HEK293 (cell line): ENCODE results near the gene COL13A1.

ENCODE experiments used
- CTCF ChIA-PET: fragments of 350-600 bp; formaldehyde crosslinking; extraction: SDS; loops from one replicate; lab custom pipeline; 2021; ENCODE audit warnings: antibody characterized with exemption; lab: Yijun Ruan, JAX
- POLR2A ChIA-PET: fragments of 300-600 bp; formaldehyde crosslinking; extraction: SDS; loops from one replicate; lab custom pipeline; 2020; ENCODE audit warnings: antibody characterized with exemption, inconsistent platforms; lab: Yijun Ruan, JAX
- H3K27ac ChIP-seq: fragments of 200-500 bp; sonication (Bioruptor generic); 2 replicates; pipeline ENCODE4 v1.5.1; 2014; ENCODE audit warnings: low read depth, low read length, control low read depth, inconsistent platforms; ENCODE audit errors: extremely low read depth
- H3K36me3 ChIP-seq, 2 experiments: fragments of 200-500 bp in 1 of 2; sonication (Bioruptor generic) in 1 of 2; 1 replicate in 1 of 2; 2 replicates in 1 of 2; pipeline ENCODE4 v1.5.1; 2014 to 2017; ENCODE audit warnings: inconsistent platforms in 2 of 2, low read length in 2 of 2; ENCODE audit not compliant: control insufficient read depth in 2 of 2, insufficient read depth in 1 of 2
- H3K4me1 ChIP-seq: fragments of 200-500 bp; sonication (Bioruptor generic); 2 replicates; pipeline ENCODE4 v1.5.1; 2014; ENCODE audit warnings: mild to moderate bottlenecking, low read length, inconsistent platforms; ENCODE audit not compliant: control insufficient read depth, insufficient read depth
- H3K4me3 ChIP-seq: 2 replicates; pipeline ENCODE4 v1.5.1; 2011; ENCODE audit warnings: low read depth, mild to moderate bottlenecking, control low read depth, low read length, moderate library complexity
- H3K9me3 ChIP-seq: fragments of 200-500 bp; sonication (Bioruptor generic); 2 replicates; pipeline ENCODE4 v1.5.1; 2014; ENCODE audit warnings: low read depth, low read length, inconsistent platforms; ENCODE audit not compliant: control insufficient read depth, insufficient read depth
- KLF1 ChIP-seq: fragments of 450-650 bp; formaldehyde crosslinking; IDR thresholded peaks from 2 replicates; pipeline ENCODE4 v1.5.1; 2016; ENCODE audit warnings: missing biosample characterization, missing genetic modification characterization
- KLF9 ChIP-seq: fragments of 450-650 bp; formaldehyde crosslinking; IDR thresholded peaks from 2 replicates; pipeline ENCODE4 v1.5.1; 2016; ENCODE audit warnings: missing biosample characterization, missing genetic modification characterization, low read depth
- PATZ1 ChIP-seq: fragments of 450-650 bp; formaldehyde crosslinking; IDR thresholded peaks from 2 replicates; pipeline ENCODE4 v1.5.1; 2016; ENCODE audit warnings: missing biosample characterization, missing genetic modification characterization
- ZIC2 ChIP-seq: fragments of 450-650 bp; formaldehyde crosslinking; IDR thresholded peaks from 2 replicates; pipeline ENCODE4 v1.5.1; 2016; ENCODE audit warnings: missing biosample characterization, missing genetic modification characterization
- ZNF114 ChIP-seq: fragments of 450-650 bp; formaldehyde crosslinking; IDR thresholded peaks from 2 replicates; pipeline ENCODE4 v1.5.0; 2017; ENCODE audit warnings: missing biosample characterization, missing genetic modification characterization
- ZNF121 ChIP-seq: fragments of 450-650 bp; formaldehyde crosslinking; IDR thresholded peaks from 2 replicates; pipeline ENCODE4 v1.5.1; 2016; ENCODE audit warnings: missing biosample characterization, missing genetic modification characterization
- ZNF600 ChIP-seq: fragments of 450-650 bp; formaldehyde crosslinking; IDR thresholded peaks from 2 replicates; pipeline ENCODE4 v1.5.1; 2016; ENCODE audit warnings: missing biosample characterization, missing genetic modification characterization
- ZNF830 ChIP-seq: fragments of 450-650 bp; IDR thresholded peaks from 2 replicates; pipeline ENCODE4 v1.5.0; 2018; ENCODE audit warnings: missing biosample characterization, missing genetic modification characterization, low read depth, mild to moderate bottlenecking, moderate library complexity
- TF ChIP-seq, protein P1 (sequence below): fragments of 450-650 bp; formaldehyde crosslinking; conservative IDR thresholded peaks from 2 replicates; pipeline ENCODE4 v1.5.1; 2016; ENCODE audit warnings: low read depth, missing biosample characterization, missing genetic modification characterization
- TF ChIP-seq, protein P2 (sequence below): fragments of 450-650 bp; formaldehyde crosslinking; IDR thresholded peaks from 2 replicates; pipeline ENCODE4 v1.5.1; 2016; ENCODE audit warnings: missing biosample characterization, missing genetic modification characterization

Gene COL13A1

GRCh38 chr10:69960988-69961880, 159.5 kb downstream of the COL13A1 start:
- ChIA-PET POLR2A (no interaction called here), CTCF (interaction anchor here (0.5 to 4.3 kb wide), 11 partner anchors 9 to 1936 kb away, joined by 3 to 36 read pairs (median 3); no protein-coding TSS in a partner anchor)
- H3K36me3 ChIP-seq, result no peaks in the 10 kb centered on the region
- TF ChIP-seq ZNF830 (tag by site-specific recombination), result no peak
- no peak for TF ChIP-seq ZNF114 (tag by site-specific recombination)
- no peak for TF ChIP-seq KLF9 (tag by site-specific recombination)
- 0 out of 2 replicates have a peak, but pooled peaks have one; percentile 19 for TF ChIP-seq PATZ1
- peak; percentile 78 for TF ChIP-seq ZIC2 (tag by site-specific recombination)
- peak; percentile 35; the same call in 1 of the 2 replicates for TF ChIP-seq ZNF600 (tag by site-specific recombination)
- TF ChIP-seq, protein P1, sequence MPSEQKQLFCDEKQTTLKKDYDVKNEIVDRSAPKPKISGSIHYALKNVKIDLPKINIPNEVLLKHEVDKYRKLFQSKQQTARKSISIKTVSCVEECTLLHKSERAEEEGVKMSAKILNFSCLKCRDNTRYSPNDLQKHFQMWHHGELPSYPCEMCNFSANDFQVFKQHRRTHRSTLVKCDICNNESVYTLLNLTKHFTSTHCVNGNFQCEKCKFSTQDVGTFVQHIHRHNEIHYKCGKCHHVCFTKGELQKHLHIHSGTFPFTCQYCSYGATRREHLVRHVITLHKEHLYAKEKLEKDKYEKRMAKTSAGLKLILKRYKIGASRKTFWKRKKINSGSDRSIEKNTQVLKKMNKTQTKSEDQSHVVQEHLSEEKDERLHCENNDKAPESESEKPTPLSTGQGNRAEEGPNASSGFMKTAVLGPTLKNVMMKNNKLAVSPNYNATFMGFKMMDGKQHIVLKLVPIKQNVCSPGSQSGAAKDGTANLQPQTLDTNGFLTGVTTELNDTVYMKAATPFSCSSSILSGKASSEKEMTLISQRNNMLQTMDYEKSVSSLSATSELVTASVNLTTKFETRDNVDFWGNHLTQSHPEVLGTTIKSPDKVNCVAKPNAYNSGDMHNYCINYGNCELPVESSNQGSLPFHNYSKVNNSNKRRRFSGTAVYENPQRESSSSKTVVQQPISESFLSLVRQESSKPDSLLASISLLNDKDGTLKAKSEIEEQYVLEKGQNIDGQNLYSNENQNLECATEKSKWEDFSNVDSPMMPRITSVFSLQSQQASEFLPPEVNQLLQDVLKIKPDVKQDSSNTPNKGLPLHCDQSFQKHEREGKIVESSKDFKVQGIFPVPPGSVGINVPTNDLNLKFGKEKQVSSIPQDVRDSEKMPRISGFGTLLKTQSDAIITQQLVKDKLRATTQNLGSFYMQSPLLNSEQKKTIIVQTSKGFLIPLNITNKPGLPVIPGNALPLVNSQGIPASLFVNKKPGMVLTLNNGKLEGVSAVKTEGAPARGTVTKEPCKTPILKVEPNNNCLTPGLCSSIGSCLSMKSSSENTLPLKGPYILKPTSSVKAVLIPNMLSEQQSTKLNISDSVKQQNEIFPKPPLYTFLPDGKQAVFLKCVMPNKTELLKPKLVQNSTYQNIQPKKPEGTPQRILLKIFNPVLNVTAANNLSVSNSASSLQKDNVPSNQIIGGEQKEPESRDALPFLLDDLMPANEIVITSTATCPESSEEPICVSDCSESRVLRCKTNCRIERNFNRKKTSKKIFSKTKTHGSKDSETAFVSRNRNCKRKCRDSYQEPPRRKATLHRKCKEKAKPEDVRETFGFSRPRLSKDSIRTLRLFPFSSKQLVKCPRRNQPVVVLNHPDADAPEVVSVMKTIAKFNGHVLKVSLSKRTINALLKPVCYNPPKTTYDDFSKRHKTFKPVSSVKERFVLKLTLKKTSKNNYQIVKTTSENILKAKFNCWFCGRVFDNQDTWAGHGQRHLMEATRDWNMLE (tag by site-specific recombination), result no peak
- TF ChIP-seq ZNF121 (tag by site-specific recombination), result 0 out of 2 replicates have a peak, but pooled peaks have one; percentile 14
- H3K4me1 ChIP-seq, result no peaks in the 10 kb centered on the region
- no peak overlapping the region for H3K27ac ChIP-seq
- no peaks in the 10 kb centered on the region for H3K9me3 ChIP-seq
- no peak overlapping the region for H3K4me3 ChIP-seq

DNA sequence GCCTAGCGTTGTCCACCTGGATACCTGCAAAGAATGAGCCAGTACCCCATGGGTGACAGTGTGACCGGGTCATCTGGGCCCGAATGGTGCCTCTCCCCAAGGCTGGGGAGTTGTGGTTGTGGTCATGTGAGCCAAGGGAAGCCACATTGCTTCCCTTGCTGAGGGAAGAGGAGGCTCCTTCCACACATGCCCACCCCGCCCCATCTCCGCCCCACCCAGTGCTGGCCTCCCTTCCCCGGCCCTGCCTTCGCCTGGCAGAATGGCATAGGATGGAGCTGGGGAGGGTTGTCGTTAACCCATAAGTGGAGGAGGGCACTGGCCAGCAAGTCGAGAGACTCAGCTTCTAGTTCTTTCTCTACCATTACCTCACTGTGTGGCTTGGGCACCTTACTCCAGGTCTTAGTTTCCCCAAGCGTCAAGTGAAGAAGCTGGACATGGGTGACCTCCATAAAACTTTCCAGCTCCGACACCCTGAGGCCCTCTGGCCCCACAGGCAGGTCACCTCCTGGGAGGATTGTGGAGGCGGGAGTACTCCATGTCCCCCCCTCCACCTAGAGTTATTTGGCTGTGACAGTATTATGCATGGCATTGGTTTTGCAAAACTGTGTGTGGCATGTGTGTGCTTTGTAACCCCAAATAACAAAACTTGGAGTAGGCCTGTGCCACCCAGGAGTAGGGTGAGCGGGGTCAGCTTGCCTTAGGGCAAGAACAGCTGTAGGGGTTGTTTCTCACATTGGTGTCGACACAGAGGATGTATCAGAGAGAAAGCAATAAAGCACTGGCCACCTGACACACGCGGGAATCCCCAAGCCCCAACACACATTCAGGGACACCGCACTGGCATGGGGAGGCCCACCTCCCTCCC, 160.4 kb downstream of the COL13A1 start:
- ChIA-PET POLR2A (interaction anchor here (0.7 kb wide), 1 partner anchor 531 kb away, joined by 7 read pairs; no protein-coding TSS in a partner anchor), CTCF (interaction anchor here (0.5 to 4.3 kb wide), 8 partner anchors 8 to 175 kb away, joined by 3 to 36 read pairs (median 3); no protein-coding TSS in a partner anchor)
- Histone ChIP-seq H3K36me3 (no peaks in the 10 kb centered on the region), H3K27ac (no peak overlapping the region), H3K4me3 (no peak overlapping the region), H3K4me1 (no peaks in the 10 kb centered on the region), H3K9me3 (no peaks in the 10 kb centered on the region)
- TF ChIP-seq KLF1 (tag by site-specific recombination), result 0 out of 2 replicates have a peak, but pooled peaks have one; percentile 28
- TF ChIP-seq, protein P2, sequence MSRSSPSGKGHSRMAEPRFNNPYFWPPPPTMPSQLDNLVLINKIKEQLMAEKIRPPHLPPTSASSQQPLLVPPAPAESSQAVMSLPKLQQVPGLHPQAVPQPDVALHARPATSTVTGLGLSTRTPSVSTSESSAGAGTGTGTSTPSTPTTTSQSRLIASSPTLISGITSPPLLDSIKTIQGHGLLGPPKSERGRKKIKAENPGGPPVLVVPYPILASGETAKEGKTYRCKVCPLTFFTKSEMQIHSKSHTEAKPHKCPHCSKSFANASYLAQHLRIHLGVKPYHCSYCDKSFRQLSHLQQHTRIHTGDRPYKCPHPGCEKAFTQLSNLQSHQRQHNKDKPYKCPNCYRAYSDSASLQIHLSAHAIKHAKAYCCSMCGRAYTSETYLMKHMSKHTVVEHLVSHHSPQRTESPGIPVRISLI (tag by site-specific recombination), result no peak
